BJ (cell line): ENCODE data around the gene PVR. TPM values are rescaled to one million over a fixed set of nuclear protein-coding genes. Genes with fewer than 3 reads are reported as not detected.

Experiments used
- CTCF ChIA-PET: fragments of 350-600 bp; formaldehyde crosslinking; extraction: SDS; loops from one replicate; lab custom pipeline; 2021; ENCODE audit warnings: antibody characterized with exemption, inconsistent platforms; lab: Yijun Ruan, JAX
- POLR2A ChIA-PET: fragments of 300-600 bp; sonication (Branson Sonifier 250); formaldehyde crosslinking; extraction: SDS; loops from one replicate; lab custom pipeline; 2021; ENCODE audit warnings: antibody characterized with exemption; lab: Charles Lee
- DNase-seq: peaks from one replicate; pipeline ENCODE4 v3.0.0-alpha.2; 2011; ENCODE audit warnings: low read depth
- H3K27me3 ChIP-seq: 2 replicates; pipeline ENCODE4 v1.6.0; 2011; ENCODE audit warnings: low read length; ENCODE audit not compliant: control insufficient read depth, insufficient read depth
- H3K36me3 ChIP-seq: 2 replicates; pipeline ENCODE4 v1.5.1; 2011; ENCODE audit warnings: low read length; ENCODE audit not compliant: control insufficient read depth, insufficient read depth
- H3K4me3 ChIP-seq: 2 replicates; pipeline ENCODE4 v1.5.1; 2011; ENCODE audit warnings: low read depth, mild to moderate bottlenecking, control low read depth, low read length
- polyA plus RNA-seq: library from polyadenylated mRNA; depleted of rRNA; stranded (reverse); fragments of >200 nt; gene quantifications from 2 replicates; pipeline ENCODE4 v1.2.3, GENCODE V29; 2011
- TF ChIP-seq, protein P1 (sequence below): IDR thresholded peaks from 2 replicates; pipeline ENCODE4 v1.5.1; 2011; ENCODE audit warnings: low read depth, mild to moderate bottlenecking, control low read depth, inconsistent platforms, low read length, moderate library complexity; ENCODE audit not compliant: insufficient read depth

The PVR gene
- polyA plus RNA-seq, 1 experiment, result 129 TPM

GRCh38 chr19:44687888-44688287, 44.2 kb downstream of the PVR start:
- no peaks in the 10 kb centered on the region for H3K27me3 ChIP-seq
- ChIA-PET CTCF (interaction anchor here (0.7 to 6.0 kb wide), 9 partner anchors 13 to 161 kb away, joined by 4 to 63 read pairs (median 14); partner anchors contain the start of gene BCAM), POLR2A (no interaction called here)
- no peak overlapping the region for H3K4me3 ChIP-seq
- TF ChIP-seq, protein P1, sequence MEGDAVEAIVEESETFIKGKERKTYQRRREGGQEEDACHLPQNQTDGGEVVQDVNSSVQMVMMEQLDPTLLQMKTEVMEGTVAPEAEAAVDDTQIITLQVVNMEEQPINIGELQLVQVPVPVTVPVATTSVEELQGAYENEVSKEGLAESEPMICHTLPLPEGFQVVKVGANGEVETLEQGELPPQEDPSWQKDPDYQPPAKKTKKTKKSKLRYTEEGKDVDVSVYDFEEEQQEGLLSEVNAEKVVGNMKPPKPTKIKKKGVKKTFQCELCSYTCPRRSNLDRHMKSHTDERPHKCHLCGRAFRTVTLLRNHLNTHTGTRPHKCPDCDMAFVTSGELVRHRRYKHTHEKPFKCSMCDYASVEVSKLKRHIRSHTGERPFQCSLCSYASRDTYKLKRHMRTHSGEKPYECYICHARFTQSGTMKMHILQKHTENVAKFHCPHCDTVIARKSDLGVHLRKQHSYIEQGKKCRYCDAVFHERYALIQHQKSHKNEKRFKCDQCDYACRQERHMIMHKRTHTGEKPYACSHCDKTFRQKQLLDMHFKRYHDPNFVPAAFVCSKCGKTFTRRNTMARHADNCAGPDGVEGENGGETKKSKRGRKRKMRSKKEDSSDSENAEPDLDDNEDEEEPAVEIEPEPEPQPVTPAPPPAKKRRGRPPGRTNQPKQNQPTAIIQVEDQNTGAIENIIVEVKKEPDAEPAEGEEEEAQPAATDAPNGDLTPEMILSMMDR, result no peak
- no peak for DNase-seq
- peaks cover 2% of the 10 kb centered on the region; the same call in 1 of the 2 replicates for H3K36me3 ChIP-seq

GRCh38 chr19:44689290-44690130, 45.8 kb downstream of the PVR start:
- ChIA-PET POLR2A (no interaction called here), CTCF (interaction anchor here (0.8 to 6.0 kb wide), 32 partner anchors 9 to 160 kb away, joined by 3 to 63 read pairs (median 5); partner anchors contain the start of genes BCAM and NECTIN2)
- no peak for DNase-seq
- Histone ChIP-seq H3K4me3 (no peak overlapping the region), H3K27me3 (no peaks in the 10 kb centered on the region), H3K36me3 (no peaks in the 10 kb centered on the region)
- TF ChIP-seq, protein P1, result peak; percentile 97

- Histone ChIP-seq H3K4me3 (no peak overlapping the region), H3K36me3 (no peaks in the 10 kb centered on the region), H3K27me3 (no peaks in the 10 kb centered on the region)
- POLR2A ChIA-PET, result no interaction called here
- TF ChIP-seq, protein P1, result no peak
- CTCF ChIA-PET, result interaction anchor here (0.9 to 6.0 kb wide), 25 partner anchors 9 to 159 kb away, joined by 3 to 63 read pairs (median 6); partner anchors contain the start of genes BCAM and NECTIN2
- DNase-seq, result no peak
These were observed 46.4 kb downstream of the PVR start for GRCh38 chr19:44690131-44690440.

DNA sequence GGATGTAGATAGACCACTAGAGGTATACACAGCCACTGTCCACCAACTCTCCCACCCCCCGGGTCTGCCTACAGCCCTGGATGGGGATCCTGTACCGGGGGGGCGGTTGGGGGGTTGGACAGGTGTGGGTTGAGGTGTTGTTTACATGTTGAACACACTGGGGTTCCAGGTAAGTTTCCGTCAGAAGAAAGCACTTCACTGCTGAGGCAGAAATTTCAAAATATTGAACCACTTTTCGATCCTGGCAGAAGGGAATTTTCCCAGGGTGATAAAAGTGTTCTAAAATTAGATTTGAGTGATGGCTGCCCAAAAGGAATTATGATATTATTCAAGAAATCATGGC, 48.6 kb downstream of the PVR start:
- CTCF ChIA-PET, result interaction anchor here (0.7 to 6.0 kb wide), 4 partner anchors 31 to 259 kb away, joined by 3 to 61 read pairs (median 4); partner anchors contain the start of gene NECTIN2
- DNase-seq, result no peak
- no peaks in the 10 kb centered on the region for H3K27me3 ChIP-seq
- TF ChIP-seq, protein P1, result no peak
- no peak overlapping the region for H3K4me3 ChIP-seq
- no peaks in the 10 kb centered on the region for H3K36me3 ChIP-seq
- POLR2A ChIA-PET, result no interaction called here

DNA sequence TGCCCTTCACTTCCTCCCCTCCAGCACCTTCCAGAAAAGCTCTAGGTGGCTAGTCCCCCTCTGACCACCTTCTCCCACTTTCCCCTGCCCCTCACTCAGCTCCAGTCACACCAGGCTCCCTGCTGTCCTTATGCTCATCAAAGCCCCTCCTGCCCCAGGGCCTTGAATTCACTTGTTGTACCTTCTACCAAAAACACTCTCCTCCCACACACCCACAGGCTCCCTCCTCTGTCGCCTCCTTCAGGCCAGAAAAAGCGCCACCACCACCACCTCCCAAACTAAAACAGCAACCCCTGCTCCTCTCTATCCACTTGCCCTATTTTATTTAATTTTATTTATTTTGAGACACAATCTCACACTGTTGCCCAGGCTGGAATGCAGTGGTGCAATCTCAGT, 50.5 kb downstream of the PVR start:
- TF ChIP-seq, protein P1, result peak; percentile 38
- CTCF ChIA-PET, result interaction anchor here (1.3 to 1.7 kb wide), 4 partner anchors 21 to 152 kb away, joined by 3 to 8 read pairs (median 5); partner anchors contain the start of gene NECTIN2
- no peak for DNase-seq
- POLR2A ChIA-PET, result no interaction called here
- Histone ChIP-seq H3K36me3 (no peaks in the 10 kb centered on the region), H3K4me3 (no peak overlapping the region), H3K27me3 (no peaks in the 10 kb centered on the region)
